ENCODE data around the gene ACADVL.

Gene ACADVL

GRCh38 chr17:7195971-7196370 is 23.8 kb upstream of the ACADVL start:
- no peak overlapping the region for H3K56ac ChIP-seq (ENCODE audit: low read length)
- no peak overlapping the region for H2BK120ac ChIP-seq (ENCODE audit: low read depth, low read length)
- H3K18ac ChIP-seq (ENCODE audit: low read length), result no peak overlapping the region
- H3K4ac ChIP-seq (ENCODE audit: low read depth, low read length), result no peak overlapping the region
- H3K79me2 ChIP-seq (ENCODE audit: control insufficient read depth, insufficient read depth, low read length), result no peaks in the 10 kb centered on the region
- H3K4me3 ChIP-seq (ENCODE audit: low read length), result no peak overlapping the region
- no peaks in the 10 kb centered on the region for H3K27me3 ChIP-seq (ENCODE audit: insufficient read depth, low read length, poor library complexity)
- H3K4me2 ChIP-seq (ENCODE audit: low read length), result no peak overlapping the region
- H2AK5ac ChIP-seq (ENCODE audit: low read length), result no peak overlapping the region
- H3K9ac ChIP-seq (ENCODE audit: low read length), result no peak overlapping the region
- no peaks in the 10 kb centered on the region for H3K79me1 ChIP-seq (ENCODE audit: low read length)
- H4K5ac ChIP-seq (ENCODE audit: low read length), result no peak overlapping the region
- H2BK5ac ChIP-seq (ENCODE audit: low read length), result no peak overlapping the region
- H3K4me1 ChIP-seq (ENCODE audit: control insufficient read depth, low read depth, low read length), result no peaks in the 10 kb centered on the region
- H3K36me3 ChIP-seq (ENCODE audit: control insufficient read depth, insufficient read depth, low read length), result peaks cover 8% of the 10 kb centered on the region
- H4K8ac ChIP-seq (ENCODE audit: low read depth, low read length), result no peak overlapping the region
- H2BK15ac ChIP-seq (replicated peaks; ENCODE audit: low read depth), result no peak overlapping the region
- H3K23ac ChIP-seq (ENCODE audit: low read length), result no peak overlapping the region
- no peak overlapping the region for H3K27ac ChIP-seq (ENCODE audit: low read depth, low read length)
- DNase-seq, result no peak
- no CpG with 5 or more reads among the region's 12 CpGs for WGBS (ENCODE audit: extremely low coverage, insufficient coverage, low lambda C conversion rate)

DNA sequence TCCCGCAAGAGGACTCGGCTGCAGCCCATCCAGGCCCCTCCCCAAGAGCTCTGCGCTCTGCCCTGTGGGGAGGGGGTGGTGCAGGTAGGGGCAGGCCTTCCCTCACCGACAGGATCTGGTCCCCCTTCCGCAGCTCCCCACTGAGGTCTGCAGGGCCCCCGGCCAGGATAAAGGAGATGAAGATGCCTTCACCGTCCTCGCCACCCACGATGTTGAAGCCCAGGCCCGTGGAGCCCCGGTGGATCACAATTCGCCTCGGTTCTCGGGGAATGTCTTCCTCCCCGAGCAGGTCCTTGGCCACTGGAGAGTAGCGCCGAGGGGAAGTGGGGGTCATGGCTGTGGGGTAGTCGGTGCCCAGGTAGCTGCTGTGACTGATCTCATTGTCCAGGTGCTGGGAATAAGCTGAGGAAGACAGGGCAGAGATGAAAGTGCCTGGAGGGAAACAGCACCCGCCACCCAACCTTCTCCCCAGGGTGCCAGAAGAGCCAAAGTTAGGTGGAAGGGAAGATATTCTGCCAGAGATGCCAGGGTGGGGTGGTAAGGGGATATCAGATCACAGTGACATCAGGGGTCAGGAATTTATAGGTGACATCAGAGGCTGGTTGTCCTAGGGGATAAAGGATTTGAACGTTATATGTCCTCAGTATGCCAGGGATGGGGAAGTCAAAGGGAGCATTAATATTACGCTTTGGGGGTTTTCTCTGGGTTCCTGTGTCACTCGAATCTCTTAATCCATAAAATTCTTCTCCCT is 22.9 kb upstream of the ACADVL start:
- Histone ChIP-seq H2AK5ac (ENCODE audit: low read length) (no peak overlapping the region), H4K8ac (ENCODE audit: low read depth, low read length) (no peak overlapping the region), H3K79me2 (ENCODE audit: control insufficient read depth, insufficient read depth, low read length) (no peaks in the 10 kb centered on the region), H2BK5ac (ENCODE audit: low read length) (no peak overlapping the region), H3K27me3 (ENCODE audit: insufficient read depth, low read length, poor library complexity) (no peaks in the 10 kb centered on the region), H3K23ac (ENCODE audit: low read length) (no peak overlapping the region), H3K4me2 (ENCODE audit: low read length) (no peak overlapping the region), H3K27ac (ENCODE audit: low read depth, low read length) (no peak overlapping the region), H3K79me1 (ENCODE audit: low read length) (no peaks in the 10 kb centered on the region), H4K5ac (ENCODE audit: low read length) (no peak overlapping the region), H2BK15ac (replicated peaks; ENCODE audit: low read depth) (no peak overlapping the region), H2BK120ac (ENCODE audit: low read depth, low read length) (no peak overlapping the region), H3K9ac (ENCODE audit: low read length) (no peak overlapping the region), H3K4me3 (ENCODE audit: low read length) (no peak overlapping the region), H3K36me3 (ENCODE audit: control insufficient read depth, insufficient read depth, low read length) (peaks cover 8% of the 10 kb centered on the region), H3K56ac (ENCODE audit: low read length) (no peak overlapping the region), H3K4ac (ENCODE audit: low read depth, low read length) (no peak overlapping the region), H3K4me1 (ENCODE audit: control insufficient read depth, low read depth, low read length) (no peaks in the 10 kb centered on the region), H3K18ac (ENCODE audit: low read length) (no peak overlapping the region)
- no CpG with 5 or more reads among the region's 22 CpGs for WGBS (ENCODE audit: extremely low coverage, insufficient coverage, low lambda C conversion rate)
- no peak for DNase-seq

DNA sequence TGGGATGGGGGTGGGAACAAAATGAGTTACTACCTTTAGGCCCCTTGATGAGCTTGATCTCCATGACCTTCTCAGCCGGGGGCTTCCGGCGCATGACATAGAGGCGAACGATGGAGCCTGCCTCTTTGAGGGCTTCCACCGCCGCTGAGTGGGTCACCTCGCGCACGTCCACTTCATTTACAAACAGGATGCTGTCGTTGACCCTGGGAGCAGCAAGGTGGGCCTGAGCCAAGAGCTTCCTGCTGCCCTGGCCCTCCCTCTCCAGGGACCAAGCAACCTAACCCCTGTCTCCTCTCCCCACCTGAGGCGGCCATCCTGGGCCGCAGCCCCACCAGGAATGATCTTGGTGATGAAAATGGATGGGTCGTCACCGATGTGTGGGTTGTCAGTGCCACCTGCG is 16.3 kb upstream of the ACADVL start:
- Histone ChIP-seq H3K4me3 (ENCODE audit: low read length) (no peak overlapping the region), H2BK5ac (ENCODE audit: low read length) (no peak overlapping the region), H2BK120ac (ENCODE audit: low read depth, low read length) (no peak overlapping the region), H3K27ac (ENCODE audit: low read depth, low read length) (no peak overlapping the region), H3K18ac (ENCODE audit: low read length) (no peak overlapping the region), H2BK15ac (replicated peaks; ENCODE audit: low read depth) (no peak overlapping the region), H4K8ac (ENCODE audit: low read depth, low read length) (no peak overlapping the region), H3K4me2 (ENCODE audit: low read length) (no peak overlapping the region), H2AK5ac (ENCODE audit: low read length) (no peak overlapping the region), H3K79me2 (ENCODE audit: control insufficient read depth, insufficient read depth, low read length) (no peaks in the 10 kb centered on the region), H3K36me3 (ENCODE audit: control insufficient read depth, insufficient read depth, low read length) (peaks cover 3% of the 10 kb centered on the region), H4K5ac (ENCODE audit: low read length) (no peak overlapping the region), H3K56ac (ENCODE audit: low read length) (no peak overlapping the region), H3K4me1 (ENCODE audit: control insufficient read depth, low read depth, low read length) (peaks cover 5% of the 10 kb centered on the region), H3K79me1 (ENCODE audit: low read length) (peaks cover 6% of the 10 kb centered on the region), H3K9ac (ENCODE audit: low read length) (no peak overlapping the region), H3K4ac (ENCODE audit: low read depth, low read length) (no peak overlapping the region), H3K23ac (ENCODE audit: low read length) (no peak overlapping the region), H3K27me3 (ENCODE audit: insufficient read depth, low read length, poor library complexity) (no peaks in the 10 kb centered on the region)
- DNase-seq, result no peak
- WGBS (ENCODE audit: extremely low coverage, insufficient coverage, low lambda C conversion rate), result no CpG with 5 or more reads among the region's 16 CpGs

DNA sequence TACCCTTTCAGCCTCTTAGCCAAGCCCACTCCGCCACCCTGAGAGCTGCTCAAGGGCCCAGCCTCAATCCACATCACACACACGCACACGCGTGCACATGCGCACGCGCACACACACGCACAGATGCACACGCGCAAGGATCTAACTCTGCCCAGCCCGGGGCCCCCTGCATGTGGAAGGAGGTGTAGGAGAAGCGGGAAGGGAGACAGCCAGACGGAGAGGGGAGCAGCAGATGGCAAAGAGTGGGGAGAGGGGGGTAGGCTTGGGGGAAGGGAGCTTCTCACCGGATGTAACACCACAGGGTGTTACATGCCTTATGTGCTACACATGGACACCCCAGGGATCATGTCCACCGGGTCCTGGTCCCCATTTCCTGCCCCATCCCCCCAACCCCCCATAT is 15.4 kb upstream of the ACADVL start:
- Histone ChIP-seq H2BK120ac (ENCODE audit: low read depth, low read length) (no peak overlapping the region), H3K56ac (ENCODE audit: low read length) (no peak overlapping the region), H3K4ac (ENCODE audit: low read depth, low read length) (no peak overlapping the region), H3K27me3 (ENCODE audit: insufficient read depth, low read length, poor library complexity) (no peaks in the 10 kb centered on the region), H3K23ac (ENCODE audit: low read length) (no peak overlapping the region), H4K8ac (ENCODE audit: low read depth, low read length) (no peak overlapping the region), H3K79me2 (ENCODE audit: control insufficient read depth, insufficient read depth, low read length) (no peaks in the 10 kb centered on the region), H3K4me3 (ENCODE audit: low read length) (no peak overlapping the region), H3K4me1 (ENCODE audit: control insufficient read depth, low read depth, low read length) (peaks cover 14% of the 10 kb centered on the region), H4K5ac (ENCODE audit: low read length) (no peak overlapping the region), H2BK15ac (replicated peaks; ENCODE audit: low read depth) (no peak overlapping the region), H2AK5ac (ENCODE audit: low read length) (no peak overlapping the region), H3K4me2 (ENCODE audit: low read length) (no peak overlapping the region), H3K9ac (ENCODE audit: low read length) (no peak overlapping the region), H2BK5ac (ENCODE audit: low read length) (no peak overlapping the region), H3K36me3 (ENCODE audit: control insufficient read depth, insufficient read depth, low read length) (peaks cover 3% of the 10 kb centered on the region), H3K79me1 (ENCODE audit: low read length) (peaks cover 12% of the 10 kb centered on the region), H3K18ac (ENCODE audit: low read length) (no peak overlapping the region), H3K27ac (ENCODE audit: low read depth, low read length) (no peak overlapping the region)
- WGBS (ENCODE audit: extremely low coverage, insufficient coverage, low lambda C conversion rate), result no CpG with 5 or more reads among the region's 15 CpGs
- no peak for DNase-seq

DNA sequence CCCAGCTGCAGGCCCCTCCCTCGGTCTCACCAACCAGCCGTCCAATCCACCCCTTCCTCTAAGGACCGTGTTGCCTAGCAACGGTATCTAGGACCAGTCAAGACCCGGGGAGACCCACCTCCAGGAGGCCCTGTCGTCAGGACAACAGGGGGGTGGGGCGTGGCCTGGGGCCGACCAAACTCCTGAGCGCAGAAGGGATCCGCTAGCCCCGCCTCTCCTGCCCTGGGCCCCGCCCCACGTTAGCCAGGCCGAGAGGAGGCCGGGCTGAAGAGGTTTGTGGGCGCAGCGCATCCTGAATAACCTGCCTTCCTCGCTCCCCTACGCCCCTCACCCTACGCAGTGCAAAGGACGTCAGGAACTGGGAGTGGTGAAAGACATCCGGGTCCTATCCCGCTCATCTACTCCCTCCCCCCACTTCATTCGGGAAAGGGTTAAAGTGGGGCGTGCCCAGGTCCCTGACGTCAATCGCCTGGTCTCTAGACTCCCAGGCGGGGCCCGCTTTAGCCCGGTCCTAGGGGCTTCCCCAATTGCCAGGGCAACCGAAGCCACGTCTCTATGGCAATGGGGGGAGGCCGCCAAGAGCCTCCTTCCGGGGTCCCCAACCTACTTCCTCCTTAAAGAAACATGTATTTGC is 14.8 kb upstream of the ACADVL start:
- Histone ChIP-seq H3K18ac (ENCODE audit: low read length) (no peak overlapping the region), H3K4me1 (ENCODE audit: control insufficient read depth, low read depth, low read length) (peaks cover 14% of the 10 kb centered on the region), H3K27me3 (ENCODE audit: insufficient read depth, low read length, poor library complexity) (no peaks in the 10 kb centered on the region), H3K23ac (ENCODE audit: low read length) (no peak overlapping the region), H4K5ac (ENCODE audit: low read length) (no peak overlapping the region), H3K56ac (ENCODE audit: low read length) (peak overlapping the region; percentile 84), H2AK5ac (ENCODE audit: low read length) (no peak overlapping the region), H3K79me1 (ENCODE audit: low read length) (peaks cover 12% of the 10 kb centered on the region), H3K27ac (ENCODE audit: low read depth, low read length) (peak overlapping the region; percentile 69), H3K79me2 (ENCODE audit: control insufficient read depth, insufficient read depth, low read length) (no peaks in the 10 kb centered on the region), H2BK5ac (ENCODE audit: low read length) (no peak overlapping the region), H3K4me2 (ENCODE audit: low read length) (peak overlapping the region; percentile 65), H4K8ac (ENCODE audit: low read depth, low read length) (no peak overlapping the region), H3K36me3 (ENCODE audit: control insufficient read depth, insufficient read depth, low read length) (peaks cover 3% of the 10 kb centered on the region), H2BK15ac (replicated peaks; ENCODE audit: low read depth) (no peak overlapping the region), H3K4me3 (ENCODE audit: low read length) (peak overlapping the region; percentile 73), H3K4ac (ENCODE audit: low read depth, low read length) (no peak overlapping the region), H3K9ac (ENCODE audit: low read length) (peak overlapping the region; percentile 65), H2BK120ac (ENCODE audit: low read depth, low read length) (no peak overlapping the region)
- DNase-seq, result peak; percentile 98
- WGBS (ENCODE audit: extremely low coverage, insufficient coverage, low lambda C conversion rate), result no CpG with 5 or more reads among the region's 34 CpGs
